Measurements from ENCODE around the gene ZNF791.

GRCh38 chr19:12642506-12642905 lies 31.8 kb downstream of the ZNF791 start:
- no peak for TF ChIP-seq EP300 (conservative IDR thresholded peaks at IDR 0.05; ENCODE audit: poor library complexity, severe bottlenecking)
- no peak for TF ChIP-seq CTCF (IDR thresholded peaks at IDR 0.05; ENCODE audit: poor library complexity, severe bottlenecking)
- TF ChIP-seq EZH2 (IDR thresholded peaks at IDR 0.05; ENCODE audit: borderline replicate concordance, insufficient read depth, low read length, poor library complexity, severe bottlenecking) = no peak

Data from neural cell (in vitro differentiated cells).